Neural cell (in vitro differentiated cells): ENCODE measurements around the gene TTC23. TPM values are rescaled to one million over a fixed set of nuclear protein-coding genes. Genes with fewer than 3 reads are reported as not detected.

Experiments used
- H2AFZ ChIP-seq: fragments of 200-600, 300-800 bp; sonication (generic), shearing (Covaris generic); 2 replicates; pipeline ENCODE4 v1.6.0; 2014; ENCODE audit warnings: low read depth, mild to moderate bottlenecking, antibody characterized with exemption, low read length, moderate library complexity
- H3F3A ChIP-seq: fragments of 200-600 bp; shearing (Covaris generic); 2 replicates; pipeline ENCODE4 v1.6.1; 2016; ENCODE audit warnings: mild to moderate bottlenecking, moderate library complexity, mixed read lengths, antibody characterized with exemption, low read length; ENCODE audit not compliant: insufficient read depth, poor library complexity, severe bottlenecking
- H3K27ac ChIP-seq: fragments of 200-600, 300-800 bp; sonication (generic), shearing (Covaris generic); 2 replicates; pipeline ENCODE4 v1.5.1; 2014; ENCODE audit warnings: mild to moderate bottlenecking, low read length, moderate library complexity
- H3K27me3 ChIP-seq: fragments of 300-800, 200-600 bp; sonication (generic), shearing (Covaris generic); 2 replicates; pipeline ENCODE4 v1.6.0; 2014; ENCODE audit warnings: mild to moderate bottlenecking, low read depth, low read length, moderate library complexity; ENCODE audit not compliant: insufficient read depth
- H3K36me3 ChIP-seq: fragments of 300-800, 200-600 bp; sonication (generic), shearing (Covaris generic); 2 replicates; pipeline ENCODE4 v1.5.1; 2014; ENCODE audit warnings: mild to moderate bottlenecking, antibody characterized with exemption, low read length, moderate library complexity; ENCODE audit not compliant: insufficient read depth
- H3K4me2 ChIP-seq: fragments of 300-800, 200-600 bp; sonication (generic), shearing (Covaris generic); 2 replicates; pipeline ENCODE4 v1.6.0; 2014; ENCODE audit warnings: mild to moderate bottlenecking, low read length
- H3K4me3 ChIP-seq: fragments of 300-800, 200-600 bp; sonication (generic), shearing (Covaris generic); 2 replicates; pipeline ENCODE4 v1.5.1; 2014; ENCODE audit warnings: mild to moderate bottlenecking, low read length, moderate library complexity
- H3K79me2 ChIP-seq: fragments of 200-600 bp; shearing (Covaris generic); replicated peaks from 2 replicates; pipeline ENCODE4 v1.6.0; 2014; ENCODE audit warnings: mild to moderate bottlenecking, low read length, moderate library complexity; ENCODE audit not compliant: insufficient read depth
- H3K9ac ChIP-seq: fragments of 300-800, 200-600 bp; sonication (generic), shearing (Covaris generic); 2 replicates; pipeline ENCODE4 v1.6.1; 2016; ENCODE audit warnings: mild to moderate bottlenecking, low read length, mixed read lengths
- H3K9me2 ChIP-seq: fragments of 200-600 bp; shearing (Covaris generic); 2 replicates; pipeline ENCODE4 v1.6.1; 2016; ENCODE audit warnings: mild to moderate bottlenecking, low read length, mixed read lengths; ENCODE audit not compliant: insufficient read depth
- H3K9me3 ChIP-seq: fragments of 200-600, 300-800 bp; sonication (generic), shearing (Covaris generic); 2 replicates; pipeline ENCODE4 v1.6.1; 2016; ENCODE audit warnings: mild to moderate bottlenecking, mixed run types, low read length, moderate library complexity, mixed read lengths
- H4K20me1 ChIP-seq: fragments of 200-600 bp; shearing (Covaris generic); 2 replicates; pipeline ENCODE4 v1.6.1; 2016; ENCODE audit warnings: mild to moderate bottlenecking, mixed run types; ENCODE audit not compliant: insufficient read depth
- CTCF ChIP-seq: fragments of 450-650 bp; IDR thresholded peaks from 2 replicates; pipeline ENCODE4 v1.5.1; 2014; ENCODE audit warnings: antibody characterized with exemption, mild to moderate bottlenecking, moderate library complexity; ENCODE audit not compliant: poor library complexity, severe bottlenecking
- EP300 ChIP-seq: fragments of 450-650 bp; conservative IDR thresholded peaks from 2 replicates; pipeline ENCODE4 v1.6.1; 2014; ENCODE audit warnings: antibody characterized with exemption, mild to moderate bottlenecking, moderate library complexity; ENCODE audit not compliant: poor library complexity, severe bottlenecking
- EZH2 ChIP-seq: fragments of 200-600, 300-800 bp; shearing (Covaris generic), sonication (generic); IDR thresholded peaks from 2 replicates; pipeline ENCODE4 v1.6.1; 2014; ENCODE audit warnings: antibody characterized with exemption, low read length, borderline replicate concordance, mild to moderate bottlenecking; ENCODE audit not compliant: insufficient read depth, poor library complexity, severe bottlenecking
- MXI1 ChIP-seq: fragments of 450-650 bp; conservative IDR thresholded peaks from 2 replicates; pipeline ENCODE4 v1.6.1; 2014; ENCODE audit warnings: antibody characterized with exemption, mild to moderate bottlenecking; ENCODE audit not compliant: poor library complexity, severe bottlenecking
- POLR2AphosphoS5 ChIP-seq: IDR thresholded peaks from 2 replicates; pipeline ENCODE4 v1.6.1; 2012
- RAD21 ChIP-seq: fragments of 450-650 bp; conservative IDR thresholded peaks from 2 replicates; pipeline ENCODE4 v1.6.1; 2014; ENCODE audit warnings: antibody characterized with exemption, mild to moderate bottlenecking, moderate library complexity
- SMC3 ChIP-seq: fragments of 450-650 bp; conservative IDR thresholded peaks from 2 replicates; pipeline ENCODE4 v1.6.1; 2014; ENCODE audit warnings: antibody characterized with exemption, mild to moderate bottlenecking, moderate library complexity; ENCODE audit not compliant: poor library complexity
- TAF1 ChIP-seq: IDR thresholded peaks from 2 replicates; pipeline ENCODE4 v1.6.1; 2012; ENCODE audit warnings: low read depth
- polyA plus RNA-seq: library from polyadenylated mRNA; depleted of rRNA; stranded (reverse); fragments of >200 nt; gene quantifications from 2 replicates; pipeline ENCODE4 v1.2.3, GENCODE V29; 2014
- TF ChIP-seq, protein P1 (sequence below): IDR thresholded peaks from 2 replicates; pipeline ENCODE4 v1.6.1; 2012; ENCODE audit warnings: borderline replicate concordance

TTC23 gene
- polyA plus RNA-seq, 1 donor from 2014 or later, result 6.2 TPM

DNA sequence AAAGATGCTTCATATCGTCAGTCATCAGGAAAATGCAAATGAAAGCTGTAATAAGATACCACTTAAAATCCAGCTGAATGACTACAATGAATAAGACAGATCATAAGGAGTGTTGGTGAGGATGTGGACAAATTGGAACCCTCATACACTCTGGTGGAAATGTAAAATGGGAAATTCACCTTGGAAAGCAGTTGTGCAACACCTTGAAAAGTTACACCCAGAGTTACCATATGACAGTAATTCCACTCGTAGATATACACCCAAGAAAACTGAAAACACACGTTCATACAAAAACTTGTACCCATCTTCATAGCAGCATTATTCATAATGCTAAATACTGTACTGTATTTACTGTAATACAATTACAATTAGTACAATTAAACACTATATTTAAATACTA is 2.3 kb downstream of the TTC23 start:
- H3K9me2 ChIP-seq, result no peaks in the 10 kb centered on the region
- peaks cover 7% of the 10 kb centered on the region for H3K79me2 ChIP-seq
- no peak overlapping the region for H3K4me3 ChIP-seq
- no peaks in the 10 kb centered on the region for H4K20me1 ChIP-seq
- H2AFZ ChIP-seq, result no peak overlapping the region
- no peaks in the 10 kb centered on the region for H3K9me3 ChIP-seq
- H3K27ac ChIP-seq, result no peak overlapping the region
- H3K36me3 ChIP-seq, result no peaks in the 10 kb centered on the region
- no peak overlapping the region for H3K9ac ChIP-seq
- peaks cover 12% of the 10 kb centered on the region for H3F3A ChIP-seq
- no peak overlapping the region for H3K4me2 ChIP-seq
- no peaks in the 10 kb centered on the region for H3K27me3 ChIP-seq
- no peak for TF ChIP-seq EZH2
- no peak for TF ChIP-seq MXI1
- TF ChIP-seq EP300, result no peak
- TF ChIP-seq, protein P1, sequence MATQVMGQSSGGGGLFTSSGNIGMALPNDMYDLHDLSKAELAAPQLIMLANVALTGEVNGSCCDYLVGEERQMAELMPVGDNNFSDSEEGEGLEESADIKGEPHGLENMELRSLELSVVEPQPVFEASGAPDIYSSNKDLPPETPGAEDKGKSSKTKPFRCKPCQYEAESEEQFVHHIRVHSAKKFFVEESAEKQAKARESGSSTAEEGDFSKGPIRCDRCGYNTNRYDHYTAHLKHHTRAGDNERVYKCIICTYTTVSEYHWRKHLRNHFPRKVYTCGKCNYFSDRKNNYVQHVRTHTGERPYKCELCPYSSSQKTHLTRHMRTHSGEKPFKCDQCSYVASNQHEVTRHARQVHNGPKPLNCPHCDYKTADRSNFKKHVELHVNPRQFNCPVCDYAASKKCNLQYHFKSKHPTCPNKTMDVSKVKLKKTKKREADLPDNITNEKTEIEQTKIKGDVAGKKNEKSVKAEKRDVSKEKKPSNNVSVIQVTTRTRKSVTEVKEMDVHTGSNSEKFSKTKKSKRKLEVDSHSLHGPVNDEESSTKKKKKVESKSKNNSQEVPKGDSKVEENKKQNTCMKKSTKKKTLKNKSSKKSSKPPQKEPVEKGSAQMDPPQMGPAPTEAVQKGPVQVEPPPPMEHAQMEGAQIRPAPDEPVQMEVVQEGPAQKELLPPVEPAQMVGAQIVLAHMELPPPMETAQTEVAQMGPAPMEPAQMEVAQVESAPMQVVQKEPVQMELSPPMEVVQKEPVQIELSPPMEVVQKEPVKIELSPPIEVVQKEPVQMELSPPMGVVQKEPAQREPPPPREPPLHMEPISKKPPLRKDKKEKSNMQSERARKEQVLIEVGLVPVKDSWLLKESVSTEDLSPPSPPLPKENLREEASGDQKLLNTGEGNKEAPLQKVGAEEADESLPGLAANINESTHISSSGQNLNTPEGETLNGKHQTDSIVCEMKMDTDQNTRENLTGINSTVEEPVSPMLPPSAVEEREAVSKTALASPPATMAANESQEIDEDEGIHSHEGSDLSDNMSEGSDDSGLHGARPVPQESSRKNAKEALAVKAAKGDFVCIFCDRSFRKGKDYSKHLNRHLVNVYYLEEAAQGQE, result no peak
- TF ChIP-seq RAD21, result no peak
- TF ChIP-seq POLR2AphosphoS5, result no peak
- TF ChIP-seq SMC3, result no peak

DNA sequence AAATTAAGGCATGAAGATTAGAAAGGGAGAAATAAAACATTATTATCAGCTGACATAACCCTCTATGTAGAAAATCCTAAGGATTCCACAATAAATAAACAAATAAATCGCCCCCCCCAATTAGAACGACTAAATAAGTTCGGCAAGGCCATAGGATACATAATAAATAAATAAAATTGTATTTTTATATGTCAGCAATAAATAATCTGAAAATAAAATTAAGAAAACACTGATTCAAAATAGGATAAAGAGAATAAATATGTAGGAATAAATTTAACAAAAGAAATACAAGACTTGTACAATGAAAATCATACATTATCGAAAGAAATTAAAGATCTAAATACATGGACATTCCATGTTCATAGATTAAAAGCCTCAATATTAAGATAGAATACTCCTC is 5.1 kb downstream of the TTC23 start:
- no peak overlapping the region for H3K9ac ChIP-seq
- no peaks in the 10 kb centered on the region for H4K20me1 ChIP-seq
- no peak overlapping the region for H3K4me2 ChIP-seq
- H2AFZ ChIP-seq, result no peak overlapping the region
- H3F3A ChIP-seq, result no peaks in the 10 kb centered on the region
- H3K36me3 ChIP-seq, result no peaks in the 10 kb centered on the region
- H3K27ac ChIP-seq, result no peak overlapping the region
- no peaks in the 10 kb centered on the region for H3K9me3 ChIP-seq
- H3K27me3 ChIP-seq, result no peaks in the 10 kb centered on the region
- H3K4me3 ChIP-seq, result no peak overlapping the region
- H3K79me2 ChIP-seq, result peaks cover 7% of the 10 kb centered on the region
- no peaks in the 10 kb centered on the region for H3K9me2 ChIP-seq
- TF ChIP-seq EZH2, result no peak
- no peak for TF ChIP-seq RAD21
- no peak for TF ChIP-seq MXI1
- TF ChIP-seq POLR2AphosphoS5, result no peak
- no peak for TF ChIP-seq EP300
- no peak for TF ChIP-seq TAF1
- no peak for TF ChIP-seq CTCF
- TF ChIP-seq SMC3, result no peak
- TF ChIP-seq, protein P1, result no peak
